ENCODE measurements around the gene NEU3.

Gene NEU3

DNA sequence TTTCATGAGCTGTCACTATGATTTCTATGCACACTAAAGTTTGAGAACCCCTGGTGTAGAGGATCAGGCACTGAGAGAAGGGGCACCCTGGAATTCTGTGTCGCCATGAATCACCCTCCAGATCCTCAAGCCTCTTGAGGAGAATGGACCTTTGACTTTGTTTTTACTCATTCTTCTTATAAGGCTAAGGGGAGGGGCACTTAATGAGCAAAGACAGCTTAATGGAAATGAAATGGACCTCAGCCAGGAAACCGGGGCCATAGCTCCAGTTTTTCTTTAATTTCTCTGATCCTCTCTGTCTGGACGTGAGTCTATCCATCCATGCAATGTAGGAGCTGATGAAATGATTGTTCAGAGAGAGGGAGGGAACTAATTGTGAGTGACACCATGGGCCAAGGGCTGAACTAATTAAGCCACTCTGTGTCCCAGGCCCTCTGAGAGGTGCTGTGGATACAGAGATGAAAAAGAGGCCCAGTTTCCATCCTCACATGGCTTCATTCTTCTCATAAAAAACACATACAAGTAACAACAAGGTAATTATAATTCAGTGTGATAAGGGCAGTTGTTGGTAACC, 75.1 kb downstream of the NEU3 start:
- POLR2A ChIA-PET: no interaction called here
- CTCF ChIA-PET: interaction anchor here (1.0 to 2.7 kb wide), 7 partner anchors 7 to 184 kb away, joined by 3 to 10 read pairs (median 5); no protein-coding TSS in a partner anchor
- TF ChIP-seq, protein P1, sequence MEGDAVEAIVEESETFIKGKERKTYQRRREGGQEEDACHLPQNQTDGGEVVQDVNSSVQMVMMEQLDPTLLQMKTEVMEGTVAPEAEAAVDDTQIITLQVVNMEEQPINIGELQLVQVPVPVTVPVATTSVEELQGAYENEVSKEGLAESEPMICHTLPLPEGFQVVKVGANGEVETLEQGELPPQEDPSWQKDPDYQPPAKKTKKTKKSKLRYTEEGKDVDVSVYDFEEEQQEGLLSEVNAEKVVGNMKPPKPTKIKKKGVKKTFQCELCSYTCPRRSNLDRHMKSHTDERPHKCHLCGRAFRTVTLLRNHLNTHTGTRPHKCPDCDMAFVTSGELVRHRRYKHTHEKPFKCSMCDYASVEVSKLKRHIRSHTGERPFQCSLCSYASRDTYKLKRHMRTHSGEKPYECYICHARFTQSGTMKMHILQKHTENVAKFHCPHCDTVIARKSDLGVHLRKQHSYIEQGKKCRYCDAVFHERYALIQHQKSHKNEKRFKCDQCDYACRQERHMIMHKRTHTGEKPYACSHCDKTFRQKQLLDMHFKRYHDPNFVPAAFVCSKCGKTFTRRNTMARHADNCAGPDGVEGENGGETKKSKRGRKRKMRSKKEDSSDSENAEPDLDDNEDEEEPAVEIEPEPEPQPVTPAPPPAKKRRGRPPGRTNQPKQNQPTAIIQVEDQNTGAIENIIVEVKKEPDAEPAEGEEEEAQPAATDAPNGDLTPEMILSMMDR (IDR thresholded peaks at IDR 0.05; ENCODE audit: control extremely low read depth, extremely low read depth, low read depth, missing control alignments): no peak
- DNase-seq (ENCODE audit: extremely low spot score): no peak

DNA sequence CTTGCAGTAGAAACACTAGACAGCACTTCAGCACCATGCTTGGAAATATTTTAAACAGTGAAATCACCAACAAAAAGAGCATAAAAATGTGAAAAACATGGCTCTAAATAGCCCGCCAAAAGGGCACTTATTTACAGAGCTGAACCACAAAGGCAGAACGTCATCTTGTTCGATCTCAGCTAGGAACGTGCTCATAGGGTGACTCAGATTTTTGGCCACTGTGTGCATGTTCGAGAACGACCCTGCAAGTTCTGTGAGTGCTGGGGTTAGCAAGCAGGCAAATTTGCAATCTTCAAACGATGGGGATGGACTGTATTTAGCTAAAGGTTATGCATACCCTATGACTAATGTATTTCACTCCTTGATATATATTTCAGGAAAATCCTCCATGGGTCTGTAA, 77.3 kb downstream of the NEU3 start:
- TF ChIP-seq, protein P1 (IDR thresholded peaks at IDR 0.05; ENCODE audit: control extremely low read depth, extremely low read depth, low read depth, missing control alignments): no peak
- CTCF ChIA-PET: interaction anchor here (1.0 to 2.7 kb wide), 5 partner anchors 9 to 77 kb away, joined by 3 to 10 read pairs (median 3); no protein-coding TSS in a partner anchor
- no peak for DNase-seq (ENCODE audit: extremely low spot score)
- POLR2A ChIA-PET: no interaction called here
